GM19025 (cell line): ENCODE measurements around the gene TMIGD2.
A peak's percentile ranks its signal among the peaks of the same experiment; 100 is the strongest.
"Not testable (repeated sequence)": the region's sequence is repeated elsewhere in the genome, so short reads cannot be mapped to it uniquely, and the experiment has no call there.

Source experiments
- ATAC-seq: cut with Tn5 transposase; IDR thresholded peaks from one replicate; pipeline ENCODE4 v1.9.1; 2021; ENCODE audit warnings: mild to moderate bottlenecking, low read depth, moderate library complexity; ENCODE audit not compliant: unreplicated experiment

TMIGD2 gene, protein sequence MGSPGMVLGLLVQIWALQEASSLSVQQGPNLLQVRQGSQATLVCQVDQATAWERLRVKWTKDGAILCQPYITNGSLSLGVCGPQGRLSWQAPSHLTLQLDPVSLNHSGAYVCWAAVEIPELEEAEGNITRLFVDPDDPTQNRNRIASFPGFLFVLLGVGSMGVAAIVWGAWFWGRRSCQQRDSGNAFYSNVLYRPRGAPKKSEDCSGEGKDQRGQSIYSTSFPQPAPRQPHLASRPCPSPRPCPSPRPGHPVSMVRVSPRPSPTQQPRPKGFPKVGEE

GRCh38 chr19:4302243-4302640 lies at the start of gene TMIGD2:
TSS of gene TMIGD2 (minus strand) at chr19:4302389. CDS start at chr19:4302385, 4 bp downstream.
- ATAC-seq = no peak

DNA sequence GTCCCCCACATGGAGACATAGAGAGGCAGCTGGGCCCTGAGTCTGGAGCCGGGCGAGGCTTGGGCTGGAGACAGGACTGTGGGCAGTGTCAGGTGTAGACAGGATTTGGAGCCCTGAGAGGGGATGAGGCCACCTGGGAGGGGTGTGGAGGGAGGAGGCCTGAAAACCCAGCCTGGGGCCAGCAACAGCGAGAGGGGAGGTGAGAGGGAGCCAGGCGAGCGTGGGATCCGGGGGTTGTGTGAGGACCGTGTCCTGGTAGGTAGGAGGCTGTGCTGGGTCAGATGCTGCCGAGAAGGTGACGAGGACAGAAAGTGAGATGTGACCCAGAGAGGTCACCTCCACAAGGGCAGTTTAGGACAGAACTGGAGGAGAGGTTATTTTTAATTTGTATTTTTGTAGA lies 48.5 kb upstream of the TMIGD2 start:
- ATAC-seq = no peak

DNA sequence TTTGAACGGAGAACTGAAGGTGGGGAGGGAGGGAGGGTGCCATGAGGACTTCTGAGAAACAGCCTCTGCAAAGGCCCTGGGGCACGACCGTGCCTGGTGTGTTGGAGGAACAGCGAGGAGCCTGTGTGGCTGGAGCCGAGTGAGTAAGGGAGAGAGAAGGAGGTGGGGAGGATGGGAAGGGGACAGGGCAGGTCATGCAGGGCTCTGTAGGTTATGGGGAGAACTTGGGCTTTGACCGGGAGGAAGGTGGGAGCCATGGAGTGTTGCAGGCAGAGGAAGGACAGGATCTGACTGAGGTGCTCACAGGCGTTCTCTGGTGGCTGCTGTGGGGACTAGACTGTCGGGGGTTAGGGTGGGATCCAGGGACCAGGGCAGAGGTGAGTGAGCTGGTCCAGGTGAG lies 47.9 kb upstream of the TMIGD2 start:
- ATAC-seq = no peak

- ATAC-seq = not testable (repeated sequence)
Measured at GRCh38 chr19:4349225-4349624, 47.0 kb upstream of the TMIGD2 start.

DNA sequence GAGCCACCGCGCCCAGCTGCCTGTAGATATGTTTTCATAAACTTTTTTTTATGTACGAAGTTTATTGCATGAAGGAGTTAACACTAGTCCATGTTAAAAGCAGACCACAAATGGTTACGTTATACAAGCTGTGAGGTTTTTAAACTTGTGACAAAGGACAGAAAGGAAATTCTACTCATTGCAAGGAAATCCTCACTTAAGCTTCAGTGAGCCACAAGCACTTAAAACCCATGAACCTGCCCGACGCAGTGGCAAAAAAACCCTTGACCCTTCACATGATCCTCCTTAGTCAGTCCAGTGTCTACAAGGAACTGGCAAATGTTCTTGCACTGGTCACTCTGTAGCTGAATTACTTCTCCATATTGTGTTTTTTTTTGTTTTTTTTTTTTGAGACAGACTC lies 45.3 kb upstream of the TMIGD2 start:
- no peak for ATAC-seq

GRCh38 chr19:4346020-4346383 lies 43.8 kb upstream of the TMIGD2 start:
- ATAC-seq = no peak

DNA sequence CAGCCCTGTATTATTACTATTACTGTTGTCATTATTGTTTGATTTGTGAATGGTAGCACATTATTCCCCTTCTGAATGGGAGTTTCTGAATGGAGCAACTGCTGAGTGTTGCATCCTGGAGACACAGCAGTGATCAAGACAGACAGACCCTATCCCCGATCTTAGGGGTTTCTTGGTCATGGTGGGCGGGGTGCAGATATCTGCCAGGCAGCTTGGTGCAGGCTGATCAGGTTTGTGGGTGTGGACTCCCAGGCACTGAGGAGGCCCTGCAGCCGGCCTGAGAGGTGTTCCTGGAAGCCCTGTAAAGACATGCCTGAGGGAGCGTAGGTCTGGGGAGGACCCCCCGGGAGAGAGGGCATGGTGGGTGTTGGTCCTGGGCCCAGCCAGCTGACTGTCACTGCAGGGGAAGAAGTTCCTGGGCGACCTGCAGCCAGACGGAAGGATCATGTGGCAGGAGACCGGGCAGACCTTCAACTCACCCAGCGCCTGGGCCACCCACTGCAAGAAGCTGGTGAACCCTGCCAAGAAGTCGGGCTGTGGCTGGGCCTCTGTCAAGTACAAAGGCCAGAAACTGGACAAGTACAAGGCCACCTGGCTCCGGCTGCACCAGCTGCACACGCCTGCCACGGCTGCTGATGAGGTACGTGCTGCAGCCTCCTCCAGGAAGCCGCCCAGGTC lies 43.3 kb upstream of the TMIGD2 start:
- ATAC-seq = no peak

- ATAC-seq = peak; percentile 47
Measured at GRCh38 chr19:4343370-4344307, 41.5 kb upstream of the TMIGD2 start, which contains the start of gene MPND. TSS of gene MPND (plus strand) at chr19:4343562. CDS start at chr19:4343594, 32 bp downstream.

- ATAC-seq = peak; percentile 89
Measured at GRCh38 chr19:4342615-4343369, 40.6 kb upstream of the TMIGD2 start.

- no peak for ATAC-seq
Measured at GRCh38 chr19:4342314-4342614, 40.1 kb upstream of the TMIGD2 start.

DNA sequence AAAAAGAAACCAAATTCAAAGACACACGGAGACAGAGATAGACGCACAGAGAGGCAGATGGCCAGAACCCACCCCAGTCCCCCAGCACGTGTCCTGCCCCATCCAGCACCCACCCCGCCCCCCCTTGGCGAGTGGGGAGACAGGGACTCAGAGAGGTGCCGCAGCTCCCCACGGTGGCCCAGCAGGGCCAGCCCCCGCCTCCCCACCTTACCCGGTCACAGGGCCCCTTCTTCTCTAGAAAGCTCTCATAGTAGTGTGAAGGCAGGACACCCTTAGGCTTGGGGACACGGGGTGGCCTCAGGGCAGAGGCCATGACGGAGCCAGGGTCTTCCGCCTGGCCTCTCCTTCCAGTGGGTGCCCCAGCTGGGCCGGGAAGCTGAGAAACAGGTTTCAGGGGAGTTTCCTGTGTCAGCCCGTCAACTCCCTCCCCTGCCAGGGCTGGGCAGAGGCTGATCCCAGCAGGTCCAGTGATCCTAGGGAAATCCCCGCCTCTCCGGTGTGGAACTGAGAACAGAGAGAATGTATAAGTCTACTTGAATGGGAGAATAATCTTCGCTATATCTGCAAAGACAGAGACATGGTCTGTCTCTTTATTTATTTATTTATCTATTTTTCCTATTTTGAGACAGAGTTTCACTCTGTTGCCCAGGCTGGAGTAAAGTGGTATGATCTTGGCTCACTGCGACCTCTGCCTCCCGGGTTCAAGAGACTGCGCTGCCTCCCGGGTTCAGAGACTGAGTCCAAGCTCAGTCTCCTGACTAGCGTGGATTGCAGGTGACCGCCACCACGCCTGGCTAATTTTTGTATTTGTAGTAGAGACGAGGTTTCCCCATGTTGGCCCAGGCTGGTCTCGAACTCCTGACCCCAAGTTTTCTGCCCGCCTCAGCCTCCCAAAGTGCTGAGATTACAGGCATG lies 36.5 kb upstream of the TMIGD2 start, which contains the start of gene STAP2:
Gene STAP2 (minus strand): TSS at position 387 of the 915 bp plus-strand sequence. CDS start 74 bp downstream, at position 313.
- no peak for ATAC-seq

GRCh38 chr19:4337906-4338440 lies 35.8 kb upstream of the TMIGD2 start:
- no peak for ATAC-seq

GRCh38 chr19:4334929-4335570 lies 32.9 kb upstream of the TMIGD2 start:
- ATAC-seq = no peak

- no peak for ATAC-seq
Measured at GRCh38 chr19:4329858-4330257, 27.7 kb upstream of the TMIGD2 start.

DNA sequence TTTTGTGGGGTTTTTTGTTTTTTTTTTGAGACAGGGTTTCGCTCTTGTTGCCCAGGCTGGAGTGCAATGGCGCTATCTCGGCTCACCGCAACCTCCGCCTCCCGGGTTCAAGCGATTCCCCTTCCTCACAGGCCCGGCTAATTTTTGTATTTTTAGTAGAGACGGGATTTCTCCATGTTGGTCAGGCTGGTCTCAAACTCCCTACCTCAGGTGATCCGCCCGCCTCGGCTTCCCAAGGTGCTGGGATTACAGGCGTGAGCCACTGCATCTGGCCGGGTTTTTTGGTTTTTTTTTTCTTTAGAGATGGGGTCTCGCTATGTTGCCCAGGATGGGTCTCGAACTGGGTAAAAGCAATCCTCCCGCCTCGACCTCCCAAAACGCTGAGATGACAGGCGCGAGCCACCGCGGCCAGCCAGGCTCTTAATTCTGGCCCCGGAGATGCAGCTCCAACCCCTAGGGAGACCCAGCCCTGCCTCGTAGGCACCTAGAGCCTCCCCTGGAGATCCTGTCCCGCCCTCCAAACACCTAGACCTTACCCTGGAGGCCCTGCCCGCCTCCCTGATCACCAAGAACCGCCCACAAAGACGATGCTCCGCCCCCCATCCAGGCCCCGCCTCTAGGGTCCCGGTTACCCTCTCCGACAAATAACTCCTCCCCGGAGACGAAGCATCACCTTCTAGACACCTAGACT lies 26.9 kb upstream of the TMIGD2 start:
- not testable (repeated sequence) for ATAC-seq

- ATAC-seq = peak; percentile 71
Measured at GRCh38 chr19:4328243-4328990, 26.2 kb upstream of the TMIGD2 start.

DNA sequence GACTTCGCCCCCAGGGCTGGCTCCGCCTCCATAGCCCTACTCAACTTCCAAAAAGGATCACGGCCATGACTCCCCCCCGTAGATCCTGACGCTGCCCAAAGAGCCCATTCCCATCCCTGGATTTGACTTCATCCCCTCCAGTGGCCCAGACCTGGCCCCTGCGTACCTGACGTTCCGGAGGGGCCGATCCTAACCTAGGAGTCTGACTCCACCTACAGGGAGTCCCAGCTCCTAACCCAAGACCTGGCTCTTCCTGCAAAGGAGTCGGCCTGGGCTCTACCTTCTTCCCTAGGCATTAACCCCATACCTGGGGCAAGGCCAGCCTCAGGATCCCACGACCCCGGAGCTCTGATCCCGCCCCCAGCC lies 25.7 kb upstream of the TMIGD2 start:
- no peak for ATAC-seq
